Measurements from ENCODE around the gene FHIT.
"Not testable (repeated sequence)": the region's sequence is repeated elsewhere in the genome, so short reads cannot be mapped to it uniquely, and the experiment has no call there.

FHIT gene

GRCh38 chr3:60674870-60675269 lies 576.4 kb downstream of the FHIT start:
- DNase-seq = no peak

- DNase-seq = no peak
Measured at GRCh38 chr3:60673123-60673522, 578.1 kb downstream of the FHIT start.

- not testable (repeated sequence) for DNase-seq
Measured at GRCh38 chr3:60672337-60672736, 578.9 kb downstream of the FHIT start.

GRCh38 chr3:60669636-60670035 lies 581.6 kb downstream of the FHIT start:
- no peak for DNase-seq

DNA sequence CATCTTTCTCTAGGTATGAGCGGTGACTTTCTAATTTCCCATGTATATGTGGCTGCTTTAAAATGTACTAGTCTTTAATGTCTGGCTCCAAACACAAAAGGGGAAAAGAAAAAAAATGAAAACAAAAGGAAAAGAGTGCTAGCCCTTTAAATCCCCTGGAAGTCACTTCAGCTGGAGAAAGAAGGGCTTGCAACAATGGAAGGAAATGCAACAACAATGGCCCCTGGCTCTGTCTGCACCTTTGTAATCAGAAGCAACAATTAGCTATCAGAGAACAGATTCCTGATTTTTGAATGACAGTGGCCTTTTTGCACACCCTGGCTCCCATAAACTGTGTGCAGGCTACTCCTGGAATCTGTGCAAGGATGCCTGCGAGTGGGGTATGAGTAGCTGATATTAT lies 591.2 kb downstream of the FHIT start:
- peak in 1 of 3 experiments; percentile 3 for DNase-seq

DNA sequence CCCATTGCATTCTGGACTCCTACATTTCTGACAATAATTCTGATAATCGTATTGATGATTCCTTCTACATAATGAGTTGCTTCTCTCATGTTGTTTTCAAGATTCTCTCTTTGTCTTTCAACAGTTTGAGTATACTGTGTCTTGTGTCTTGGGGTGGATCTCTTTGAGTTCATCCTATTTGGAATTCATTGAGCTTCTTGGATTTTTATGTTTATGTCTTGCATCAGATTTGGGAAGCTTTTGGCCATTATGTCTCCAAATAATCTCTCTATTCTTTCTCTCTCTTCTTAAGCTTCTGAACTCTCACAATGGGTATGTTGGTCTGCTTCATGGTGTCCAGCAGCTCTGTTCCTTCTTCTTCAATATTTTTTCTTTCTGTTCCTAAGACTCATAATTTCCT lies 592.2 kb downstream of the FHIT start:
- no peak for DNase-seq

DNA sequence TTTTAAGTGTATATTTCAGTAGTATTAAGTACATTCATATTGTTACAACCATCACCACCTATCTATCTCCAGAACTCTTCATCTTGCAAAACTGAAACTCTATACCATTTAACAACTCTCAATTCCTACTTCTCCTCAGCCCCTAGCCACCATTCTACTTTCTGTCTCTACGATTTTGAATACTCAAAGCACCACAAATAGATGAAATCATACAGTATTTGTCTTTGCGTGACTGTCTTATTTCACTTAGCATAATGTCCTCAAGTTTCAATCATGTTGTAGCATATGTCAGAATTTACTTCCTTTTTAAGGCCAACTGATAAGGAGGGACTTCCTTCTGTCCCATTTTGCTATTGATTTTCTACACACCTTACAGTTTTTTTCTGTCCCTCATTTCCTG lies 593.3 kb downstream of the FHIT start:
- DNase-seq = no peak

DNA sequence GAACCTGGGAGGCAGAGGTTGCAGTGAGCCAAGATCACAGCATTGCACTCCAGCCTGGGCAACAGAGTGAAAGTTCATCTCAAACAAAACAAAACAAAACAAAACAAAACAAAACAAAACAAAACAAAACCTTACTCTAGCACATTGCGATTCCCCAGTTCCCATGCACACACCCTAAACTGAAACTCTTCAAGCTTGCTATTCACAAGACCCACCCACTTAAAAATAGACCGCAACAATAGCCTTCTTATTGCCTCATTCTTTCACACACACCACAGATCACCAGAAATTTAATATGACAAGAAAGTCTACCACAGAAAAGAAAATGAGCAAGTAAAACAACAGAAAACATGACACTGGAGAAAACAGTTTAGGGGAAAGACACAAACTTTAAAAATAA lies 598.4 kb downstream of the FHIT start:
- DNase-seq = no peak

- no peak for DNase-seq
Measured at GRCh38 chr3:60651799-60652198, 599.5 kb downstream of the FHIT start.

GRCh38 chr3:60650171-60650570 lies 601.1 kb downstream of the FHIT start:
- DNase-seq = no peak

- DNase-seq = no peak
Measured at GRCh38 chr3:60645801-60646200, 605.5 kb downstream of the FHIT start.

DNA sequence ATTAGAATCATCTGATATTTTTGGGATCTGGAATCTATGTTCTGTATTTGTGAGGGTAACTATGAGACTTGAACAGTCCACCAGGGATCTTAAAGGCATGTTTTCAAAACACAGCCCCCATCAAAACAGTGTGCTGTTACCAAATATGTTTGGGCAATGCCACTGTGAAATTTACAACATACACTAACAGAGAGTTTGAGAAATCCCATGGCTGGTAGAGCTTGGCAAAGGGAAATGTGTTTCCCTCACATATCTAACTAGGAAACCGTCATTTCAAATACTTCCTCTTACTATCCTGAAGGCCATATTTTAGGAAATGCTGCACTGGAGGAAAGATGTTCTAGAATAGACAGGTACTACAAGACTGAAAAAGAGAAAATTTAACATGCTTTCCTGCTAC lies 607.4 kb downstream of the FHIT start:
- DNase-seq = no peak

DNA sequence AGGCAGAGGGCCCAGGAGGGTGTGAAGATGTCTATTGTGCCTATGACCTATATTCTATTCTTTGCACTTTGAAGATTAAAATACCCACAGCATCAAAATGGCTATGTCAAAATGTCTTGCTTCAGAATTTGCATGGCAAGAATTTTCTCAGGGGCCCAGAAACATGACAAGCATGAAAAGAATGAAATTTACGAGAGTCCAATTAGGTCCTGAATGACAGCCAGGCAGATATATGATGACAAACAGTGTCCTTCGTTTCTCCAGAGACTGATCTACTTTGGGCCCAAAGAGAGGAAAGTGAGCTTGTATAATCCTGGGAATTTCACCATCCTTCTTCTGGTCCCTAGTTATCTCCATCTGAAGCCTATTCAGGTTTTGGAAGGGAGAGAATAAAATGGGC lies 609.9 kb downstream of the FHIT start:
- no peak for DNase-seq

DNA sequence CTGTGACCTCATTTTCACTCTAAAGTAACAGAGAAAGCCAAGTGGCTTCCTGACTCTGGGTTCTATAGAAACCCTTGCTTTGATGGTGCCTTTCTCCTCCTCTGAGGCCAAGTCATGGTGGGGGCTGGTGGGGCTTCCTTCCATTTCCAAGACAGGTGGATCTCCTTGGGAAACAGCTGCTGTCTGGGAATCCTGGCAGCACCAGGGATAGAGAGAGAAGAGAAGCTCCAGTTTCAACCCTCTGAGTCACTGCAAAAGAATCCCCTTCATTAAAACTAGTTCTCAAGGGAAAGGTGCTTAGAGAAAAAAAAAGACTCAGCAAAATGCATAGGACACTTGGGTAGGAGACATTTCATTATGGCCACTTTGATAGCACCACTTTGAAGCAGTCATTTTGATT lies 614.4 kb downstream of the FHIT start:
- DNase-seq = no peak

GRCh38 chr3:60633644-60634043 lies 617.6 kb downstream of the FHIT start:
- no peak for DNase-seq

DNA sequence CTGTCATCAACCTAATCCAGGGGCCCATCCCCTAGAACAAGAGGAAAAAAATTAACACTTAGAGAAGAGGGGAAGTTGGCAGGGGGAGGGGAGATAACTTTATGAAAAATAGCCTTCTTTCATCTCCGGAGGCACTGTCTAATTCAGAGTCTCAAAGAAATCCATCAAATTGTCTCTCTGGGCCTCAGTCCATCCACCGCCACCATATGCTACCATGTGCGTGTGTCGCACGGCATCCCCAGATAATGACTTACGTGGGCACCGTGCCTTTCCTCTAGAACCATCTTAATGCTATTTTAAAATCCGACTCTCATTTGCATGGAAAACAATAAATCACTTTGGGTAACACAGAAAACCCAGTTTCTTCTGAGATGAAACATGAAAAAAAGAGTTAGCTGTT lies 619.7 kb downstream of the FHIT start:
- no peak for DNase-seq

GRCh38 chr3:60630953-60631352 lies 620.3 kb downstream of the FHIT start:
- DNase-seq = no peak

- no peak for DNase-seq
Measured at GRCh38 chr3:60629816-60630215, 621.4 kb downstream of the FHIT start.

DNA sequence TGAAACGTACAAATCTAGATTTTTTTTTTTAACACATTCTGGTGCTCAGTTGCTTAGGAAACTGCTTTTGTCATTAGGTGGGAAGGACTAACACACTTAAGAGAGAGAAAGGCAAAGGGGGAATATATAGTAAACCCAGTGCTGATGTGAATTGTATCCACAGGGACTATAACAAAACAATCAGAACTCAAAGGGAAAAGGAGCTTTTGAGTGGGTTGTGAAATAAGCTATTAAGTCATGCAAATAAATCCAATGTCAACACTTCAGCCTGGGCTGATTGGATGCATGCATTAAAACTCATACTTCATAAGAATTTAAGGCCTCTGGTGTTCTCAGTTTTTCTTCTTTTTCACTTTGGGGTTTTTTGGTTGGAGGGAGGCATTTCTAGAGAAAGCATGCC lies 628.9 kb downstream of the FHIT start:
- no peak for DNase-seq

DNA sequence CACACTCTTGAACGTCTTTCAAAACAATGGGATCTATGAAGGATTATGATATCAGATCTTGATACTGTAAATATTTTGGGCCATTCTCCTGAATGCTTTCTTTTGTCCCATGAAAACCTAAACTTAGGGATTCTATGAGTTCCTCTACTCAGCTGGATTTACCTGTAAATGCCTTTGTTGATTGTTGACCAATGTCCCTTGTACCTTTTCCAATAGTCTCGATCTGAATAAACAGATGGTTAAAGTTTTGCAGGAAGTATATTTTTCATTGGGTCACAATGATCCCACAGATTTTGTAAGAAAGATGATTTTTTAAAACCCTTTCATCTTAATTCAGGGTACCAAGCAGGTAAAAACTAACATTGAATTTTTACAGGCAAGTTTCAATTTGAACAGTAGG lies 634.1 kb downstream of the FHIT start:
- DNase-seq = no peak

- no peak for DNase-seq
Measured at GRCh38 chr3:60613769-60614303, 637.4 kb downstream of the FHIT start.

GRCh38 chr3:60610441-60611112 lies 640.7 kb downstream of the FHIT start:
- DNase-seq = no peak

DNA sequence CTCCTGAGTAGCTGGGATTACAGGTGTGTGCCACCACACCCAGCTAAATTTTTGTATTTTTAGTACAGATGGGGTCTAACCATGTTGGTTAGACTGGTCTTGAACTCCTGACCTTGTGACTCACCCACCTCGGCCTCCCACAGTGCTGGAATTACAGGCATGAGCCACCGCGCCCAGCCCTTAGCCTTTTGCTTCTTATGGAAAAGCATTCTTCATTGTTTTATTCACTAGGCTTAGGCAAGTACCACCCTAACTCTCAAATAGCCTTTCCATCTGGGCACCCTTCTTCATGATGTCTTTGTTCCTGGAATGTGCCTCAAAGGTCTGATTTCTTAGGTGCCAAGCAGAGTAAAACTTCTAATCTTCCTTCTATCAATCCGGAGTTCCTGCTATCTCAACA lies 641.8 kb downstream of the FHIT start:
- no peak for DNase-seq

DNA sequence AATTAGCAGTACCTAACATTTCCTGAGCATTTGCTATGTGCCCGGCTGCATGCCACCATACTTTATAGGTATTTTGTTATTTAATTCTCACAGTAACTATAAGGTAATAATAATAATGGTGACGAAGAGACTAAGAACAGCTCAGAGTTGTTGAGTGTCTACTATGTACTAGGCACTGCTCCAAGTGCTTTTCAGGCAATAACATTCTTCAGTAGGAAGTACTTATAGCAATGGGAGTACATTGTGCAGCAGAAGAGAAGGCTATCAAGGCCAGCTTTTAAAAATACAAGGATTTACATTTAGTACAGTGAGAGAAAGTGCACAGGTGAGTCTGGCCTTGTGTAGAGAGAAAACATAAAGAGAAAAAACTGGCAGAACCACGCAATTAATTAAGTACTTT lies 647.4 kb downstream of the FHIT start:
- DNase-seq = no peak

DNA sequence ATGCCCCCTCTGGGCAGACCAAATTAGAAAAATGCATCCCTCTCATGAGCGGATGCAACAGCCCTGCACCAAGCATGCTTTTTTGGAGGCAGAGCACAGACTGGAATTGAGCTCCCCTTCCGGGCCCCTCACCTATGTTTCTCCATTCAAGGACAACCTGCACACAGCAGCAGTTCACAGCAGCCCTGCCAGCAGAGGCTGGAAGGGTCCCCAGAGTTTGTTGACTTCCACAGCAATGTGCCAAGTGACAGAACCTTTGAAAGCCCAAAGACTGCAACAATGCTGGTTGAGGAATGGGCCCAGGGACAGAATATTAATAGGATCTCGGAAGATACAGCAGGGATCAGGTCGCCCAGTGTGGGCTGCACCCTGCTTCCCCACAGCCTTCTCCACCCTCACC lies 650.4 kb downstream of the FHIT start:
- no peak for DNase-seq
